ENCODE results near the gene SLC22A12.

- TF ChIP-seq, protein P1, sequence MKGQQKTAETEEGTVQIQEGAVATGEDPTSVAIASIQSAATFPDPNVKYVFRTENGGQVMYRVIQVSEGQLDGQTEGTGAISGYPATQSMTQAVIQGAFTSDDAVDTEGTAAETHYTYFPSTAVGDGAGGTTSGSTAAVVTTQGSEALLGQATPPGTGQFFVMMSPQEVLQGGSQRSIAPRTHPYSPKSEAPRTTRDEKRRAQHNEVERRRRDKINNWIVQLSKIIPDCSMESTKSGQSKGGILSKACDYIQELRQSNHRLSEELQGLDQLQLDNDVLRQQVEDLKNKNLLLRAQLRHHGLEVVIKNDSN (IDR thresholded peaks at IDR 0.05) = no peak
- no peak for TF ChIP-seq RAD21 (IDR thresholded peaks at IDR 0.05; ENCODE audit: low read depth)
- TF ChIP-seq NFIC (IDR thresholded peaks at IDR 0.05) = no peak
- no peak for TF ChIP-seq TAF1 (IDR thresholded peaks at IDR 0.05; ENCODE audit: low read depth)
- TF ChIP-seq REST (IDR thresholded peaks at IDR 0.05; ENCODE audit: low read depth) = no peak
These were observed 8.1 kb upstream of the SLC22A12 start for GRCh38 chr11:64582885-64583284.
